ENCODE data around the gene ARFRP1. TPM values are rescaled to one million over a fixed set of nuclear protein-coding genes. Genes with fewer than 3 reads are reported as not detected.

Gene ARFRP1
- total and polyA plus RNA-seq, 2 experiments from 2014 or later: 16.7 to 24.6 TPM

DNA sequence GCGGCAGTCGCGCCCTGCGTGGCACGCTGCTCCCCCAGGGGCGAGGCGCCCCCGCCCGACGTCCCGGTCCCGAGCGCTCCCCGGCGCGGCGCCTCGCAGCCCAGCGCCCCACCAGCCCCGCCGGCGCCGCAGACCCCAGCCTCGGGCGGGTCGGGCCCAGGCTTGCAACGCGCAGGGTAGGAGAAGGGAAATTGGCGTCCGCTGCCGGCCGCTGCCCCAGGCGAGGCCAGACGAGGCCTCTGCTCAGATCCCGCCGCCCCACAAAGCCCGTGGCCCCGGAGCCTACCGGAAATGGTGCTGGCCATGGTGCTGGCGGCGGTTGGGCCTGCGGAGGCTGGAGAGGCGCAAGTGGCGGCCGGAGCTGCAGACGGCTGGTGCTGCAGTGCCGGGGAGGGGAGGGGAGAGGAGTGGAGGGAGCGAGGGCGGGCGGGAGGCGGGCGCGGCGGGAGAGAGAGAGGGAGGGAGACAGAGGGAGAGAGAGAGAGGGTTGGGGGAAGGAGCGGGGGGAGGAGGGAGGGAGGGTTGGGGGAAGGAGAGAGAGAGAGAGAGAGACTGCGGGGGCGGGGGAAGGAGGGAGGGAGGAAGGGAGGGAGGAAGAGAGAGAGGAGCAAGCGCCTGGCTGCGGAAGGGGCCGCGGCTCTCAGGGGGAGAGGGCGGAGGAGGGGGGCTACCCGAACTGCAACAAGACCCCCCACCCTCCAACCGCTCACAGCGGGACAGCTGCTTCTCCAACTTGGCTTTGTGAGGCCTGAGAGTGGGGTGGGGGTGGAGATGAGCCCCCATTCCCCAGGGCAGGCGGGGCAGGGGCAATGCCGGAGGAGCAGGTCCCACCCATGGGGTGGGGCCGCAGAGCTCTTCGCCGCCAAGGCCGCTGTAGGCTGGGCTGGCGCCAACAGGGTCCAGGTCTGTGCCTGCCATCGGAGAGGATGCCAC, 54.5 kb downstream of the ARFRP1 start, which contains the start of gene STMN3 (continued):
- TF ChIP-seq, protein P1, sequence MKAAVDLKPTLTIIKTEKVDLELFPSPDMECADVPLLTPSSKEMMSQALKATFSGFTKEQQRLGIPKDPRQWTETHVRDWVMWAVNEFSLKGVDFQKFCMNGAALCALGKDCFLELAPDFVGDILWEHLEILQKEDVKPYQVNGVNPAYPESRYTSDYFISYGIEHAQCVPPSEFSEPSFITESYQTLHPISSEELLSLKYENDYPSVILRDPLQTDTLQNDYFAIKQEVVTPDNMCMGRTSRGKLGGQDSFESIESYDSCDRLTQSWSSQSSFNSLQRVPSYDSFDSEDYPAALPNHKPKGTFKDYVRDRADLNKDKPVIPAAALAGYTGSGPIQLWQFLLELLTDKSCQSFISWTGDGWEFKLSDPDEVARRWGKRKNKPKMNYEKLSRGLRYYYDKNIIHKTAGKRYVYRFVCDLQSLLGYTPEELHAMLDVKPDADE (IDR thresholded peaks at IDR 0.05): peak; percentile 73
- TF ChIP-seq EZH2phosphoT487 (IDR thresholded peaks at IDR 0.05; ENCODE audit: unreplicated experiment) (no peak), CREB1 (CRISPR knock-in tag; IDR thresholded peaks at IDR 0.05; ENCODE audit: low read depth) (peak; percentile 27; the same call in 1 of the 2 replicates)
- TF ChIP-seq, protein P2, sequence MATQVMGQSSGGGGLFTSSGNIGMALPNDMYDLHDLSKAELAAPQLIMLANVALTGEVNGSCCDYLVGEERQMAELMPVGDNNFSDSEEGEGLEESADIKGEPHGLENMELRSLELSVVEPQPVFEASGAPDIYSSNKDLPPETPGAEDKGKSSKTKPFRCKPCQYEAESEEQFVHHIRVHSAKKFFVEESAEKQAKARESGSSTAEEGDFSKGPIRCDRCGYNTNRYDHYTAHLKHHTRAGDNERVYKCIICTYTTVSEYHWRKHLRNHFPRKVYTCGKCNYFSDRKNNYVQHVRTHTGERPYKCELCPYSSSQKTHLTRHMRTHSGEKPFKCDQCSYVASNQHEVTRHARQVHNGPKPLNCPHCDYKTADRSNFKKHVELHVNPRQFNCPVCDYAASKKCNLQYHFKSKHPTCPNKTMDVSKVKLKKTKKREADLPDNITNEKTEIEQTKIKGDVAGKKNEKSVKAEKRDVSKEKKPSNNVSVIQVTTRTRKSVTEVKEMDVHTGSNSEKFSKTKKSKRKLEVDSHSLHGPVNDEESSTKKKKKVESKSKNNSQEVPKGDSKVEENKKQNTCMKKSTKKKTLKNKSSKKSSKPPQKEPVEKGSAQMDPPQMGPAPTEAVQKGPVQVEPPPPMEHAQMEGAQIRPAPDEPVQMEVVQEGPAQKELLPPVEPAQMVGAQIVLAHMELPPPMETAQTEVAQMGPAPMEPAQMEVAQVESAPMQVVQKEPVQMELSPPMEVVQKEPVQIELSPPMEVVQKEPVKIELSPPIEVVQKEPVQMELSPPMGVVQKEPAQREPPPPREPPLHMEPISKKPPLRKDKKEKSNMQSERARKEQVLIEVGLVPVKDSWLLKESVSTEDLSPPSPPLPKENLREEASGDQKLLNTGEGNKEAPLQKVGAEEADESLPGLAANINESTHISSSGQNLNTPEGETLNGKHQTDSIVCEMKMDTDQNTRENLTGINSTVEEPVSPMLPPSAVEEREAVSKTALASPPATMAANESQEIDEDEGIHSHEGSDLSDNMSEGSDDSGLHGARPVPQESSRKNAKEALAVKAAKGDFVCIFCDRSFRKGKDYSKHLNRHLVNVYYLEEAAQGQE (IDR thresholded peaks at IDR 0.05; ENCODE audit: unreplicated experiment): peak; percentile 90

DNA sequence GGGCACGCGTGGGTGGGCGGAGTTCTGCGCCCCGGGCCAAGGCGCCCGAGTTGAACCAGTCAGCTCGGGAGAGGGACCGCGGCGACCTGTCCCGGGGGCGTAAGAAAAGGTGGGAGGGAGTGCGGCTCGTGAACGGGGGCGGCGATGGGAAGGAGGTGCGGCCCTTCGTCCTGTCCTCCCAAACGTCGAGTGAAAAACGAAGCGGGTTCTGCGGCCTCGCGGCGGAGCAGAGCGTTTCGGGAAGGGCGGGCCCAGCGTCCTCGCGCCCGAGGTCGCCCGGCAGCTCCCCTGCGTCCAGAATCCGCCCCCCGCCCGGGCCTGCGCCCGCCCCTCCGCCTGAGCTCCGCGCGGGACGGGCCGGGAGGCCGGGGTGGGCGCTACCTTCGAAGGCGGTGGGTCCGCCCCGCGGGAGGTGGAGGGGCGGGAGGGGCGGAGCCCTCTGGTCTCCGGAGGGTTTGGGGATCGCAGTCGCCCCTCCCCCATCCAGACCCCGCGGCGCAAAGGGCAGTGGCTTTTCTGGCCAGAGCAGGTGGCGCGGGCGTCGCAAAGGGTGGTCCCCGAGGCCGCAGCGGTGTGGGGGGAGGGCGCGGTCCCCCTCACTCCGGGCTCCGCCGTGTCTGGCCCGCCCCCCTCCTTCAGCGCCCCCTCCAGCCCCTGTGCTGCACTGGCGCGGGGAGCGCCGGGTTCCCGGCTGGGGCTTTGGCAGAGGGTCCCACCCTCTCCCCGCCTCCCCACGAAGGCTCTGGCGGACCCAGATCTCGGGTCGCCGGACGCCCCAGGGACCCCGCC, 55.4 kb downstream of the ARFRP1 start:
- peak; percentile 61 for DNase-seq (ENCODE audit: low spot score)
- Mint-ChIP-seq H3K9me3 (no peaks in the 10 kb centered on the region), H3K27ac (no peak overlapping the region), H3K4me3 (peak overlapping the region; percentile 79), H3K36me3 (ENCODE audit: low read depth) (no peaks in the 10 kb centered on the region; the same call in 2 of the 3 replicates), H3K27me3 (ENCODE audit: insufficient read depth, low read depth, poor library complexity) (peaks cover 9% of the 10 kb centered on the region), H3K4me1 (peaks cover 24% of the 10 kb centered on the region)
- peaks cover 13% of the 10 kb centered on the region for H3K4me1 ChIP-seq (ENCODE audit: insufficient read depth)
- 0 out of 2 replicates have a peak, but pooled peaks cover 3% of the 10 kb centered on the region for H3K79me2 ChIP-seq (replicated peaks; ENCODE audit: insufficient read depth)
- no peaks in the 10 kb centered on the region for H3K36me3 ChIP-seq (ENCODE audit: insufficient read depth)
- H4K20me1 ChIP-seq (replicated peaks; ENCODE audit: insufficient read depth): no peaks in the 10 kb centered on the region; the same call in 1 of the 2 replicates
- peak overlapping the region; percentile 85 for H3K4me3 ChIP-seq
- H3K27ac ChIP-seq (ENCODE audit: low read depth): no peak overlapping the region
- no peaks in the 10 kb centered on the region for H3K27me3 ChIP-seq (ENCODE audit: insufficient read depth)
- H3K4me2 ChIP-seq: peak overlapping the region; percentile 83
- H3F3A ChIP-seq (replicated peaks; ENCODE audit: low read depth): peaks cover 6% of the 10 kb centered on the region; the same call in 1 of the 2 replicates
- no peaks in the 10 kb centered on the region for H3K9me2 ChIP-seq (ENCODE audit: insufficient read depth)
- H2AFZ ChIP-seq: 0 out of 2 replicates have a peak overlapping the region, but pooled peaks have one; percentile 14
- ATAC-seq: peak; percentile 18
- TF ChIP-seq, protein P1 (IDR thresholded peaks at IDR 0.05): no peak
- TF ChIP-seq EZH2 (IDR thresholded peaks at IDR 0.05; ENCODE audit: low read depth, unreplicated experiment) (no peak), JUNB (IDR thresholded peaks at IDR 0.05; ENCODE audit: unreplicated experiment) (no peak), STAT1 (IDR thresholded peaks at IDR 0.05; ENCODE audit: unreplicated experiment) (no peak), ZNF331 (CRISPR knock-in tag; IDR thresholded peaks at IDR 0.05; ENCODE audit: low read depth) (no peak), CREB1 (CRISPR knock-in tag; IDR thresholded peaks at IDR 0.05; ENCODE audit: low read depth) (no peak), EZH2phosphoT487 (IDR thresholded peaks at IDR 0.05; ENCODE audit: unreplicated experiment) (no peak), POLR2AphosphoS5 (IDR thresholded peaks at IDR 0.05; ENCODE audit: low read depth) (peak; percentile 41; the same call in 1 of the 2 replicates), ZNF114 (CRISPR knock-in tag; IDR thresholded peaks at IDR 0.05) (no peak)
- TF ChIP-seq, protein P3, sequence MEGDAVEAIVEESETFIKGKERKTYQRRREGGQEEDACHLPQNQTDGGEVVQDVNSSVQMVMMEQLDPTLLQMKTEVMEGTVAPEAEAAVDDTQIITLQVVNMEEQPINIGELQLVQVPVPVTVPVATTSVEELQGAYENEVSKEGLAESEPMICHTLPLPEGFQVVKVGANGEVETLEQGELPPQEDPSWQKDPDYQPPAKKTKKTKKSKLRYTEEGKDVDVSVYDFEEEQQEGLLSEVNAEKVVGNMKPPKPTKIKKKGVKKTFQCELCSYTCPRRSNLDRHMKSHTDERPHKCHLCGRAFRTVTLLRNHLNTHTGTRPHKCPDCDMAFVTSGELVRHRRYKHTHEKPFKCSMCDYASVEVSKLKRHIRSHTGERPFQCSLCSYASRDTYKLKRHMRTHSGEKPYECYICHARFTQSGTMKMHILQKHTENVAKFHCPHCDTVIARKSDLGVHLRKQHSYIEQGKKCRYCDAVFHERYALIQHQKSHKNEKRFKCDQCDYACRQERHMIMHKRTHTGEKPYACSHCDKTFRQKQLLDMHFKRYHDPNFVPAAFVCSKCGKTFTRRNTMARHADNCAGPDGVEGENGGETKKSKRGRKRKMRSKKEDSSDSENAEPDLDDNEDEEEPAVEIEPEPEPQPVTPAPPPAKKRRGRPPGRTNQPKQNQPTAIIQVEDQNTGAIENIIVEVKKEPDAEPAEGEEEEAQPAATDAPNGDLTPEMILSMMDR (conservative IDR thresholded peaks at IDR 0.05; ENCODE audit: low read depth in 2 of 2): no peak; a peak in 1 of 4 replicates
- TF ChIP-seq, protein P2 (IDR thresholded peaks at IDR 0.05; ENCODE audit: unreplicated experiment): peak; percentile 42
